Stimulated activated CD8-positive, alpha-beta memory T cell treated with anti-CD3 and anti-CD28 coated beads, Interleukin-15, amount 100 ng/mL, for 24 hours (primary cell): ENCODE results near the gene DGCR8.

Source experiments
- DNase-seq: peaks from one replicate; pipeline ENCODE4 v3.0.0-alpha.2; 2020; ENCODE audit warnings: low read depth

Gene DGCR8

GRCh38 chr22:20110359-20110985 lies 30.4 kb downstream of the DGCR8 start:
- DNase-seq = no peak

GRCh38 chr22:20111045-20111688 lies 31.1 kb downstream of the DGCR8 start:
- DNase-seq = no peak

GRCh38 chr22:20111689-20112622 lies 31.9 kb downstream of the DGCR8 start:
- no peak for DNase-seq

GRCh38 chr22:20112623-20113511 lies 32.8 kb downstream of the DGCR8 start:
- DNase-seq = no peak

- no peak for DNase-seq
Measured at GRCh38 chr22:20113551-20114310, 33.7 kb downstream of the DGCR8 start.

- no peak for DNase-seq
Measured at GRCh38 chr22:20114506-20115475, 34.8 kb downstream of the DGCR8 start.

- DNase-seq = no peak
Measured at GRCh38 chr22:20115691-20116375, 35.8 kb downstream of the DGCR8 start, which contains the start of gene RANBP1. TSS of gene RANBP1 (plus strand) at chr22:20116104. CDS start at chr22:20116185, 81 bp downstream.

GRCh38 chr22:20116376-20116950 lies 36.4 kb downstream of the DGCR8 start:
- DNase-seq = no peak

GRCh38 chr22:20116951-20117632 lies 37.1 kb downstream of the DGCR8 start, which contains the start of gene TRMT2A:
TSS of gene TRMT2A (minus strand) at chr22:20117226. CDS start at chr22:20116906, 320 bp downstream.
- peak; percentile 93 for DNase-seq

- peak; percentile 52 for DNase-seq
Measured at GRCh38 chr22:20117633-20118299, 37.7 kb downstream of the DGCR8 start.

GRCh38 chr22:20118300-20119020 lies 38.4 kb downstream of the DGCR8 start:
- DNase-seq = no peak

- DNase-seq = no peak
Measured at GRCh38 chr22:20121856-20122415, 41.9 kb downstream of the DGCR8 start.

- no peak for DNase-seq
Measured at GRCh38 chr22:20123366-20124082, 43.5 kb downstream of the DGCR8 start.

GRCh38 chr22:20124083-20124787 lies 44.2 kb downstream of the DGCR8 start:
- DNase-seq = no peak
